GM18868 (cell line): Measurements from ENCODE around the gene SYCE3.
"Not testable (repeated sequence)": the region's sequence is repeated elsewhere in the genome, so short reads cannot be mapped to it uniquely, and the experiment has no call there.

Experiments
- ATAC-seq: cut with Tn5 transposase; IDR thresholded peaks from one replicate; pipeline ENCODE4 v1.9.1; 2021; ENCODE audit warnings: mild to moderate bottlenecking, moderate library complexity; ENCODE audit not compliant: unreplicated experiment

SYCE3 gene

GRCh38 chr22:50522806-50523438 lies 39.8 kb downstream of the SYCE3 start:
- ATAC-seq = no peak

DNA sequence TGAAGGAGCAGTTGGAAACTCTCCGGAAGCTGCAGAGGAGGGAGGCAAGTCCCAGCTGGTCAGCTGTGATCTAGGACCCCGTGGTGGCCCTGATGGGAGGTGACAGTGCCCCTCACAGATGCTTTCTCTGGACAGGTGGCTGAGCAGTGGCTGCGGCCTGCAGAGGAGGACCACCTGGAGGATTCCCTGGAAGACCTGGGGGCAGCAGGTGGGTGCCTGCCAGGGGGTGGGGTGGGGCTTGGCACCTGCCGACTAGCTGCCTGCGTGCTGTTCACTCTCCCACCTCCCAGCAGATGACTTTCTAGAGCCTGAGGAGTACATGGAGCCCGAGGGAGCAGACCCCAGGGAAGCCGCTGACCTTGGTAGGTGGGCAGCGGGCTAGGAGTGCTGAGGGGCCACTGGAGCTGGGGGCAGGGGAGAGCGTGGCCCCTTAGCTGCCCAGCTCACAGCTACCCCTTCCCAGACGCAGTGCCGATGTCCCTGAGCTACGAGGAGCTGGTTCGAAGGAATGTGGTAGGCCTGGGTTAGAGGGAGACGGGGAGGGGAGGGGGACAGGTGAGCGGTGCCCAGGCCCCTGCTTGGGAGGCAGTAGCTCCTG lies 40.4 kb downstream of the SYCE3 start:
- ATAC-seq = no peak

GRCh38 chr22:50521710-50522109 lies 41.0 kb downstream of the SYCE3 start:
- no peak for ATAC-seq

DNA sequence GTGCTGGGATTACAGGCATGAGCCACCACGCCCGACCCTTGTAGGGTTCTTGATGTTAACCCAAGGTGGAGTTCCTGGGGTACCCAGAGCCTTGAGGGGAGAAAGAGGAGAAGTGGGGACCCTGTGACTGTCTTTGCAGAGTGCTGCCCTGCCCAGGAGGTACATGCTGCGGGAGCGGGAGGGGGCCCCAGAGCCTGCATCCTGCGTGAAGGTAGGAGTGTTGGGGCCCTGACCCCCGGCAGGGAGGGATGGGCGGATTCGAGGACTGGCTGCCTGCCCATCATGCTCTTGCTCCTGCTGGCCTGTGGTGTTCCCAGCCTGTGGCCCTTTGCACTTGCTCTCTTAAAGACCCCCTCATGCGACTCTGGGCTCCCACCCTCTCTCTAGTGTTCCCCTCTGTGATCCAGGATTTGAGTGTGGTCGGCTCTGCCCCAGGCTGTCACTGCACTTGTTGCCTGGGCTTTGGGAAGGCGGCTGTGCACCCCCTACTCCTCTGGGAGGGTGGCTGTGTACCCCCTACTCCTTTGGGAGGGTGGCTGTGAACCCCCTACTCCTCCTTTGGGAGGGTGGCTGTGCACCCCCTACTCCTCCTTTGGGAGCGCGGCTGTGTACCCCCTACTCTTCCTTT lies 41.8 kb downstream of the SYCE3 start:
- no peak for ATAC-seq

DNA sequence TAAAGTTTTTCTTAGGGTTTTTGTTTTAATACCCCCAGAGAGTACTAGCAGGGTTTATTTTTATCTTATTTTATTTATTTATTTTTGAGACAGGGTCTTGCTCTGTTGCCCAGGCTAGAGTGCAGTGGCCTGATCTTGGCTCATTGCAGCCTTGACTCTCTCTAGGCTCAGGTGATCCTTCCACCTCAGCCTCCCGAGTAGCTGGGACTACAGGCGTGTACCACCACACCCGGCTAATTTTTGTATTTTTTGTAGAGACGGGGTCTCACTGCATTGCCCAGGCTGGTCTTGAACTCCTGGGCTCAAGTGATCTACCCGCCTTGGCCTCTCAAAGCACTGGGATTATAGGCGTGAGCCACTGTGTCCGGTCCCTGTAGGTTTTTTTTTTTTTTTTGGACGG lies 42.5 kb downstream of the SYCE3 start:
- not testable (repeated sequence) for ATAC-seq

- no peak for ATAC-seq
These were observed 43.6 kb downstream of the SYCE3 start for GRCh38 chr22:50519151-50519550.

DNA sequence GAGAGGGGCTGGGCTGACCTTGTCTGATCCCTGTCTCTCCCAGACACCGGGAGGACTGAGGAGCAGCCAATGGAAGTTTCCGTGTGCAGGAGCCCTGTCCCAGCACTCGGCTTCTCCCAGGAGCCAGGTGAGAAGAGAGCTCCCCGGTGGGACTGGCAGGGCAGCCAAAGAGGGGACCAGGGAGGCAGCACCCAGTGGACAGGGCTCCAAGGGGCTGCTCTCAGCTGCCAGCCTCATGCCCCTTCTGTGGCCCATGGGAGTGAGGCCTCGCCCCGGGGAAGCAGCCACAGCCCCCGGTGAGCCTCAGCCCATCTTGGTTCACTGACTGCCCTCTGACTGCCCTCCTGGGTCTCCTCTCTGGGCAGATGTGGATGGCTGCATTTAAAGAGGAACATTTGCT lies 44.1 kb downstream of the SYCE3 start:
- ATAC-seq = no peak

DNA sequence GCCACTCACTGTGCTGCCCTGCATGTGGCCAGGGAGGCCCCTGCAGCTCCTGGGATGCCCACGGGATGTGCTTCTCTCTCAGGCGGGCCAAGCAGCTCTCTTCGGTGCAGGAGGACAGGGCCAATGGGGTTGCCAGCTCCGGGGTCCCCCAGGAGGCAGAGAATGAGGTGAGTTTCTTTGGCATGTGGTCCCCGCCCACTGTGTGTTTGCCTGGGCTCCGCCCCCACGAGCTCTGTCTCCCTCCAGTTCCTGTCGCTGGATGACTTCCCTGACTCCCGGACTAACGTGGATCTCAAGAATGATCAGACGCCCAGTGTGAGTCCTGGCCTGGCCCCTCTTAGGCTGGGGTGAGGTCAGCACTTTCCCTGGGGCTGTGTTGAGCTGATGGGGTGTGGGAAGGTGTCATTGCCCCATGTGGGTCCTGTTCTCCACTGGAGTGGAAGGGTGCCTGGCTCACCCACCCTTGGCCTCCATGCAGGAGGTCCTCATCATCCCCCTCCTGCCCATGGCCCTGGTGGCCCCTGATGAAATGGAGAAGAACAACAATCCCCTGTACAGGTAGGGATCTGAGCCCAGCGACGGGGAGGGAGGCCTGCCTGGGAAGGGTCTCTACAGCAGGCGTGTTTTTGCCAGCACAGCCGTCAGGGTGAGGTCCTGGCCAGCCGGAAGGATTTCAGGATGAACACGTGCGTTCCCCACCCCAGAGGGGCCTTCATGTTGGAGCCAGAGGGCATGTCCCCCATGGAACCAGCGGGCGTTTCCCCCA lies 45.0 kb downstream of the SYCE3 start:
- ATAC-seq = no peak

GRCh38 chr22:50516891-50517290 lies 45.8 kb downstream of the SYCE3 start:
- ATAC-seq = no peak

- ATAC-seq = no peak
These were observed 46.7 kb downstream of the SYCE3 start for GRCh38 chr22:50516068-50516467.

DNA sequence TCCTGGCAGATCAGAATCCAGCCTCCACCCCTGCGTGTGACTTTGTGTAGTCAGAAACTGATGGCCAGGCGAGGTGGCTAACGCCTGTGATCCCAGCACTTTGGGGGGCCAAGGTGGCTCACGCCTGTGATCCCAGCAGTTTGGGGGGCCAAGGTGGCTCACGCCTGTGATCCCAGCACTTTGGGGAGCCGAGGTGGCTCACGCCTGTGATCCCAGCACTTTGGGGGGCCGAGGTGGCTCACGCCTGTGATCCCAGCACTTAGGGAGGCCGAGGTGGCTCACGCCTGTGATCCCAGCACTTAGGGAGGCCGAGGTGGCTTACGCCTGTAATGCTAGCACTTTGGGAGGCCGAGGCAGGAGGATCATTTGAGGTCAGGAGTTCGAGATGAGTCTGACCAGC lies 49.5 kb downstream of the SYCE3 start:
- ATAC-seq = no peak

DNA sequence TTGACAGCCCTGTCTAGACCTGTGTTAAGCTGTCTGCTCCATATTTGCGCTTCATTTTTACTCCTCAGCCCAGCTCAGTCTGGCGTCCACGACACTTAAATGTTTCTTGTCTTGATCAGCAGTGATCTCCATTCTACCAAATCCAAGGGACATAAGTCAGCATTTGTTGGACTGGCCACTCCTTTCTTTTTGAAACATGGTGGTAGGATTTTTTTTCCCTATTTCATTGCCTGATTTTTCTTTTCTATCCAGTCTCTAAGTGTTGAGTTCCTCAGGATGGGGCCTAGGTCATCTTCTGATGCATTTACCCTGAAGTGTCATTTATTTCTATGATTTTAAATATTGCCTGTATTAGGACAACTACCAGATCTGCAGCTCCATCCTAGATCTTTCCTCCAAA lies 53.8 kb downstream of the SYCE3 start:
- ATAC-seq = no peak

DNA sequence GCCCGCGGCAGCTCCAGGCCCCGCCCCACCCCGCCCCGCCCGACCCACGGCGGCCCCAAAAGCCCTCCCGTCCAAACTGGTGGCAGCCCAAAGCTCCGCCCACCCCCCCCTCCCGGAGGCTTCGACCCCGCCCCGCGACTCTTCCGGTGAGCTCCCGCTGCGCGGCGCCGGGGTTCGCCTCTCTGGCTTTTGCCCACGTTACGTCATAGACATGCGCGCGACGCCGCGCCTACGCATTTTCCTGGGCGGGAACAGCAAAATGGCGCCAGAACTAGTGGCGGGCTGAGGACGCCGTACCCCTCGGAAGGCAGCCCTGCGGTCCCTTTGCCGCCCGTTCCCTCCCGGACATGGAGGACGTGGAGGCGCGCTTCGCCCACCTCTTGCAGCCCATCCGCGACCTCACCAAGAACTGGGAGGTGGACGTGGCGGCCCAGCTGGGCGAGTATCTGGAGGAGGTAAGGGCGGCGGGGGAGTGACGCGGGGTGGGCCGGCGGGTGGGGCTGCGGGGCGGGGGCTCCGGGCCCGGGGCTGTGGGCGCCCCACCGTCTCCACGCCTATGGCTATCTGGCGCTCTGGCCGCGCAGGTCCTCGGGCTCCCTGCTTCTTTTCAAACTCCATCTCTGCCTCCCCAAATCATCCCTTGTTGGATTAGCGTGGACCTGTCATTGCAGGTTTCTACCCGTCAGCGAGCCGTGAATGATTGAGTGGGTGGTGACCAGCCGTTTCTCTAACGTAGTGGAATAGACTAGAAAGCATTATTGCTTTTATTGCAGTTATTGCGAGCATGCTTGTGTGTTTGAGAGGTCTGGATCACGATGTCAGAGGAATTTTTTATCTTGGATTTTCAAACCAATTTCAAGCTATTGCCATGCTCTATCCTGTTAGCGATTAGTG lies 54.5 kb downstream of the SYCE3 start, which contains the start of gene NCAPH2:
TSS of gene NCAPH2 (plus strand) at position 234 of the 894 bp plus-strand sequence. CDS start at position 348, 114 bp downstream.
- ATAC-seq = peak; percentile 61

DNA sequence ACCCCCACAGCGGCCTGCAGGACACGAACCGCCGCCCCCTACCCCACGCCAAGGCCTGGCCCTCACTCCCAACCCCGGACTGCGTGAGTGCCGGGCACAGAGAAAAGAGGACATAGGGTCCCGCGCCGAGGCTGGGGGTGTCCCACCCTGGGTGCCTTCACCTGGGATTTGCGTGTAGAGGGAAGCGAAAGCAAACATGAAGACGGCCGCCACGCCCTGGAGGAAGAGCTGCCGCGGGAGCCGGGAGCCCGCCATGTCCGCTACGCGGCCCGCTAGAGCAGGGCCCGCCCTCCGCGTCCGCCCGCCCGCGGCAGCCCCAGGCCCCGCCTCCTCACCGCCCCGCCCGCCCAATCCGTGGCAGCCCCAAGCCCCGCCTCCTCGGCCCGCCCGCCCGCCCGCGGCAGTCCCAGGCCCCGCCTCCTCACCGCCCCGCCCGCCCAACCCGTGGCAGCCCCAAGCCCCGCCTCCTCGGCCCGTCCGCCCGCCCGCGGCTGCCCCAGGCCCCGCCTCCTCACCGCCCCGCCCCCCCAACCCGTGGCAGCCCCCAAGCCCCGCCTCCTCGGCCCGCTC lies 55.2 kb downstream of the SYCE3 start, which contains the start of gene LMF2:
TSS of gene LMF2 (minus strand) at position 282 of the 570 bp plus-strand sequence. CDS start at position 255, 27 bp downstream.
- peak; percentile 67 for ATAC-seq

DNA sequence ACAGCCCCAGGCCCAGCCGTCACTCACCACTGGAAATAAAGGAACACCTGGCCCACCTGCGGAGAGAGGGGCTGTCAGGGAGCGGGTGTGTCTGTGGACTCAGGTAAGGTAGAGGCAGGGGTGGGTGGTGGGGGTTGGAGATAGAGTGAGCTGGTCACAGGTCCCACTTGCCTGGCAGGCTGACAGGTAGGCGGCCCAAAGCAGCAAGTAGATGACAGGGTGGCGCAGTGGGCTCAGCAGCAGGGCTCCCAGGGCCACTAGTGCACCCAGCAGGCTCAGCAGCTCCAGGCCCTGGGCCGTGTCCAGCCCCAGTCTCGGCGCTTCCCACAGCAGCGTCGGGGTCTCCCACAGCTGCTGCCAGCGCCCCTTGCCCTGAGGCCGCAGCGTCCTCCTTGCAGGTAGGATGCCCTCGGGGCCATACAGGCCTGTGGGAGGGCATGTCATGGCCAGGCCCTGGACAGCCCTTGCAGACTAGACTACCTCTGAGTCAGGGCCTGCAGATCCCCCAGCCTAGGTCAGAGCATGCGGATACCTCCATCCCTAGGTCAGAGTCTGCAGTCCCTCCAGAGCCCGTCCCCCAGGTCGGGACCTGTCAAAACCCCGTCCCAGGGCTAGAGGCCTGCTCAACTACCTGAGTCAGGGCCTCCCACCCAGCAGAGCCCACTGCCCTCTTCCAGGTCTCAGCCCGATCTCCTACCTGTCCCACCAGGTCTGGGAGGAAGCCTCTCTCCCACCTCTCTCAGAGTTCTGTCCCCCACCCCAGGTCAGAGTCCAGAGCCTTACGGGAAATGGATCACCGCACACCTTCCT lies 55.9 kb downstream of the SYCE3 start:
- no peak for ATAC-seq

DNA sequence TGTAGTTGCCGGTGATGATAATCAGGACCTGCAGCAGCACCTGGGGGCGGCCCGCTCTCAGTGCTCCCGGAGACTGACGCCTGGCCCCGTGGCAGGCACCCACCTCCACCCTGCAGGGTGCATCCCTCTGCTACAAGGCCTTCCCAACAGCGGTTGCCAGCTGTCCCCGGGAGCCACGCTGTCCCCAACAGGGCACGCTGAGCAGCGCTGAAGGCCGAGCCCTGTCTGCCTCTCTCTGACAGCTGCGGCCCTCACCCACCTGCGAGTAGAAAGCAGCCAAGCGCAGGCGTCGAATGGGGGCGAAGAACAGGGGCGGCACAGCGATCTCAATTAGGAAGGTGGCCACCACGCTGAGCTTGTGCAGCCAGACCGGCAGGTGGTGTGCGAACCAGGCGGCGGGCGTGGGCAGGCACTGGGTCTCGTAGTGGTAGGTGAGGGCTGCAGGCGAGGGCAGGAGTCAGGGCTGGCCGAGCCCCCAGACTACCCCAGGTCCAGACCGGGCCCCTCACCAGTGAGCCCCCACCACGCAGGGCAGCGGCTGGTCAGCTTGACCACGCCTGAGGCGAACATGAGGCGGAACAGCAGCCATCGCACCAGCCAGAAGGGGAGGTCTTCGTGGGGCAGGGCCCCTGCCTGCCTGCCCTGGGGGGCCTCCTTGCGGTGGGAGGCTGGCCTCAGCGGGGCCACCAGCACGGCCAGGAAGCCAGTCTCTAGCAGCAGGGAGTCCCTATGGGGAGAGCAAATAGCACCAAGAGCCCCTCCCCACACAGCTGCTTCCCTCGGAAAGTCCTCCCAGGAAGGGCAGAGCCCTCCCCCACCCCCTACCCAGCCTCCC lies 56.7 kb downstream of the SYCE3 start:
- no peak for ATAC-seq

DNA sequence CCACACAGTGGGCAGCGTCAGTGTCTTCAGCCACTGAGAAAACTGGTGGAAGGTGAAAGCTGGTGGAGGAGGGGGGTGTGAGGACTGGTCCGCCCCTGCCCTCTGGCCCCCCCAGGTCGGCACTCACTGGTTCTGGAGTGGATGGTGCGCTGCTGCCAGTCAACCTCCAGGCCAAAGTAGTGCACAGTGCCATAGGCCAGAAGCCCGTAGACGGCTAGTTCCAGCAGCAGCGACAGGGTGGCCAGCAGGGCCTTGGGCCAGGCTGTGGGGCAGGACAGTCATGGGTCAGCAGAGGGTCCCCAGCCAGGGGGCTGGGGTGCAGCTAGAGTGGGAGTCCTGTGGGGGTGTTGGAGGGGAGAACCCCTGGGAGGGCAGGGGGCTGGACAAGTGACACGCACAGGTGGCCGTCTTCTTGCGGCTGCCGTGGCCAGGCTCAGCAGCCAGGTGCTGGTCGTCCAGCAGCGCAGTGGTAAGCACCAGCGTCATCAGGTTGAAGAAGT lies 57.4 kb downstream of the SYCE3 start:
- ATAC-seq = no peak
